Measurements from ENCODE around the gene SLC39A11.

GRCh38 chr17:72906306-72906705, 186.2 kb downstream of the SLC39A11 start:
- no peak for TF ChIP-seq CTCF (IDR thresholded peaks at IDR 0.05; ENCODE audit: low read length)
- no peak for TF ChIP-seq EZH2 (optimal IDR thresholded peaks at IDR 0.05; ENCODE audit: low read depth, low read length)
- TF ChIP-seq EZH2phosphoT487 (IDR thresholded peaks at IDR 0.05; ENCODE audit: low read length) = no peak

All from MM.1S (cell line).